Measurements from ENCODE around the gene CDKN2AIPNL. TPM values are rescaled to one million over a fixed set of nuclear protein-coding genes. Genes with fewer than 3 reads are reported as not detected.
"Not testable (repeated sequence)": the region's sequence is repeated elsewhere in the genome, so short reads cannot be mapped to it uniquely, and the experiment has no call there.

CDKN2AIPNL gene
- total RNA-seq, 1 donor from 2014 or later, result 37.8 TPM

DNA sequence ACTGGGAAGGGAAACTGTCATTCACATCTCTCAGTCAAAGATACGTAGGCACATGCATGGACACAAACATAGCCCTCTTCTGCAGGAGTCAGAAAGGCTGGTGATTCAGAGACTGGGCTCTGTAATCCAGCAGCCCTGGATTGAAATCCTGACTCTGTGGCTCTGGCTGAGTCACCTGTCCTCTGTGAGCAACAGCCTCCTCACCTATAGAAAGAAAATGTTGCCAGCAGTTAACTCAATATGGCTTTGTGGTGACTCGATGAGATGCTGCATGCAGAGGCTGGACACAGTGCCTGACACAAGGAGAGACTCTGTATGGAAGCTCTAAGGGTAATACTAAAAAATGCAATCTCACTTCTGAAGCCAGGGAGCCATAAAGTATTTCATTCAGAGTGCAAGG, 23.9 kb upstream of the CDKN2AIPNL start:
- no peak for DNase-seq (ENCODE audit: low spot score)
- Mint-ChIP-seq H3K4me3 (ENCODE audit: low read depth) (no peak overlapping the region), H3K27ac (peak overlapping the region; percentile 69), H3K27me3 (ENCODE audit: low read depth) (no peaks in the 10 kb centered on the region), H3K4me1 (ENCODE audit: low read depth) (peaks cover 19% of the 10 kb centered on the region), H3K9me3 (no peaks in the 10 kb centered on the region), H3K36me3 (ENCODE audit: low read depth) (no peaks in the 10 kb centered on the region)
- intact Hi-C loops (cut with micrococcal nuclease), result no loop called here

DNA sequence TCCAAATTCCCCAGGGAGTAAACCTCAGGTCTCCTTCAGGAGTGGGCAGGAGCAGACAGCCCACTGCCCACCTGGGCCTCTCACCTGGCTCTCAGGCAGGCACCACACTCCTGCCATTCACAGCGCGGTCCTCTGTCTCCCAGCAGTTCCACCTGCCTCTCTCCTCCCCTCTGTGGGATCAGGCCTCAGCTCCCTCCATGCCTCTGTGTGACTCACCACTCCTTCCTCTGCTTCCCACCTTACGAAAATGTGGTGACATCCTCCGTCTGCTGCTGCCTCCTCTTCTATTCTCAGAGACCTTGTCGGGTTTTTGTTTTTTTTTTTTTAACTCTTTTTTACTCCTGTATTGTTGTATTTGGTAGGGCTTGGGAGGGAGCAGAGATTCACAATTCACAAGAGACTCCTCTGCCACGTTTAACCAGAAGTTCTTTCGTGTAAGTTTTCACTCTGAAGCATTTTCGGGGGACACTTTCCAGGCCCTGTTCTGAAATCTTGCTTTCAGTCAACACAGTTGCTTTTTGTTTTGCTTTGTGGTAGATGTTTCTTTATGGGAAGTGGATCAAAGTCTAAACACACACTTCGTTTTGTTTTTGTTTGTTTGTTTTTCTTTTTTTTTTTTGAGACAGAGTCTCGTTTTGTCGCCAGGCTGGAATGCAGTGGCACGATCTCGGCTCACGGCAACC, 21.1 kb upstream of the CDKN2AIPNL start:
- intact Hi-C loops (cut with micrococcal nuclease), result no loop called here
- DNase-seq (ENCODE audit: low spot score), result no peak
- Mint-ChIP-seq H3K9me3 (no peaks in the 10 kb centered on the region), H3K36me3 (ENCODE audit: low read depth) (no peaks in the 10 kb centered on the region), H3K27me3 (ENCODE audit: low read depth) (peaks cover 2% of the 10 kb centered on the region), H3K4me1 (ENCODE audit: low read depth) (peaks cover 19% of the 10 kb centered on the region), H3K27ac (peak overlapping the region; percentile 26), H3K4me3 (ENCODE audit: low read depth) (no peak overlapping the region)

DNA sequence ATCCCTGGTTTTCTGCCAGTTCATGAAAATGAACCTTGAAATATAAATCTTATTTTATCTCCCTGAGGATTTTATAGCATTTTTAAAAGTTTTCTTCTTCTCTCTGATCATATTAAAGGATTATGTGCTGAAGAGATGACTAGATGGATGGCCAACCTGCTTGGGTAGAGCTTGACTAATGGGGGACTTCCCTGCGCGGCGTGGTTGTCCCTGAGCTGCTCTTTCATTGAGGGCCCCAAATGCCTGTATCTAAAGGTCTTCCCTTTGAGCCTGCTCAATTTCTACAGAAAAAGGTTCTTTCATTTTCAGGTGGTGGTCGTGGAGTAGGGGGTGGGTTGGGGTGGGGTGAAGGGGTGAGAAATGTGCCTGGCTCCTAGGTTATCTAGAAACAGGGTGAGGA, 20.5 kb upstream of the CDKN2AIPNL start:
- Mint-ChIP-seq H3K36me3 (ENCODE audit: low read depth) (no peaks in the 10 kb centered on the region), H3K4me3 (ENCODE audit: low read depth) (no peak overlapping the region), H3K27ac (peak overlapping the region; percentile 42), H3K4me1 (ENCODE audit: low read depth) (peaks cover 18% of the 10 kb centered on the region), H3K9me3 (no peaks in the 10 kb centered on the region), H3K27me3 (ENCODE audit: low read depth) (peaks cover 2% of the 10 kb centered on the region)
- intact Hi-C loops (cut with micrococcal nuclease), result no loop called here
- DNase-seq (ENCODE audit: low spot score), result no peak

DNA sequence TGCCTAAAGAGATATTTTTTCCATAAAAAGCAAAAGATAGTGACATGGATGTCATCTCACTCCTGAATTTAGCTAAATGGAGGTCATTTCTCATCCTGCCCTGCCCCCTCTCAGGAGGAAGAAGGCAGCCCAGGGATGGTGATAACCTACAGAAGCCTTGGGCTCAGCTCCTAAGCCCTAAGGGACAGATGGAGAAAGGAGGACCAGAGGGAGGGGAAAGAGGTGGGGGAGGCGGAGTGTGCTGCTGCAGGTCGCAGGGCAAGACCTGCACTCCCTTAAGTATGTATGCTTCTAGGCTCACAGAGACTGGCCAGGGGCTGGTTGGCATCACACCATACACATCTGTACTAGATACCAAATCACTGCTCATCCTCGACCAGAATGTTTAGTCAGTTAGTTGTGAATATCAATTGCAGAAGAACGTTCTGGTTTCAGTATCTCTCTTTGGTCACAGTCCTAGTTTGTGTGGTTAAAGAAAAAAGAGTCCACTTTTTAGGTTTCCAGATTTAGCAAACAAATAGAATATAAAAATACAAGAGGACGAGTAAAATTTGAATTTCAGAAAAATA, 18.4 kb upstream of the CDKN2AIPNL start:
- DNase-seq (ENCODE audit: low spot score), result no peak
- peaks cover 2% of the 10 kb centered on the region for H3K27me3 Mint-ChIP-seq (ENCODE audit: low read depth)
- peaks cover 7% of the 10 kb centered on the region for H3K4me1 Mint-ChIP-seq (ENCODE audit: low read depth)
- no peaks in the 10 kb centered on the region for H3K36me3 Mint-ChIP-seq (ENCODE audit: low read depth)
- intact Hi-C loops (cut with micrococcal nuclease), result no loop called here
- no peak overlapping the region for H3K4me3 Mint-ChIP-seq (ENCODE audit: low read depth)
- no peak overlapping the region for H3K27ac Mint-ChIP-seq
- no peaks in the 10 kb centered on the region for H3K9me3 Mint-ChIP-seq

DNA sequence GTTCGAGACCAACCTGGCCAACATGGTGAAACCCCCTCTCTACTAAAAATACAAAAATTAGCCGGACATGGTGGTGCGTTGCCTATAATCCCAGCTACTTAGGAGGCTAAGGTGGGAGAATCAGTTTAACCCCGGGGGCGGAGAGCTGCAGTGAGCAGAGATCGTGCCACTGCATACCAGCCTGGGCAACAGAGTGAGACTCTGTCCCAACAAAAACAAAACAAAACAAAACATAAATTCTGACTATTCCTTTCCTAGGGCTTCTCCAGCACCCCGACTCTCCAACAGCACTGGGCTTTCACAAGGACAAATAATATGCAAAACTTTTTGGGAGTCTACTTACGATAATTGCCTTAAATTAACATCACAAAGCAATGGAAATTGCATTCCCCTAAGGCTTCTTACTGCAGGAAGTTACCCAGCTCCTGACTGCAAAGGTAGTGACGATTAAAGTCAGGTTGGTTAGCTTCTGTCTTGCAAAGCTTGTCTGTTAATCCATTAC, 15.9 kb upstream of the CDKN2AIPNL start:
- peaks cover 2% of the 10 kb centered on the region for H3K27me3 Mint-ChIP-seq (ENCODE audit: low read depth)
- H3K36me3 Mint-ChIP-seq (ENCODE audit: low read depth), result no peaks in the 10 kb centered on the region
- no peak for DNase-seq (ENCODE audit: low spot score)
- peaks cover 4% of the 10 kb centered on the region for H3K4me1 Mint-ChIP-seq (ENCODE audit: low read depth)
- intact Hi-C loops (cut with micrococcal nuclease), result no loop called here
- no peak overlapping the region for H3K27ac Mint-ChIP-seq
- H3K9me3 Mint-ChIP-seq, result no peaks in the 10 kb centered on the region
- no peak overlapping the region for H3K4me3 Mint-ChIP-seq (ENCODE audit: low read depth)

DNA sequence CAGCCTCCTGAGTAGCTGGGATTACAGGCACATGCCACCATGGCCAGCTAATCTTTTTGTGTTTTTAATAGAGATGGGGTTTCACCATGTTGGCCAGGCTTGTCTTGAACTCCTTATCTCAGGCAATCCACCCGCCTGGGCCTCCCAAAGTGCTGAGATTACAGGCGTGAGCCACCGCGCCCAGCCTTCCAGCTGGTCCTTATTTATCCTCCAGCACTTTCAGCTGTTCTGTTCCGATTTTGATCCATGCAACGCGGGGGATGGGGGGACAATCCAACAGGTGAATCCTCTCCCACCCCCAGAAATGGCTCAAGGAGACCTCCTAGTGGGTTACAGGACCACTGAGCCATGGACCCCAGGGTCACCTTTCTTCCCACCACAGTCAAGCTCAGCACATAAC, 14.7 kb upstream of the CDKN2AIPNL start:
- no peak overlapping the region for H3K4me3 Mint-ChIP-seq (ENCODE audit: low read depth)
- H3K27ac Mint-ChIP-seq, result no peak overlapping the region
- no peaks in the 10 kb centered on the region for H3K36me3 Mint-ChIP-seq (ENCODE audit: low read depth)
- intact Hi-C loops (cut with micrococcal nuclease), result no loop called here
- H3K27me3 Mint-ChIP-seq (ENCODE audit: low read depth), result peaks cover 2% of the 10 kb centered on the region
- no peak for DNase-seq (ENCODE audit: low spot score)
- H3K9me3 Mint-ChIP-seq, result no peaks in the 10 kb centered on the region
- H3K4me1 Mint-ChIP-seq (ENCODE audit: low read depth), result no peaks in the 10 kb centered on the region

DNA sequence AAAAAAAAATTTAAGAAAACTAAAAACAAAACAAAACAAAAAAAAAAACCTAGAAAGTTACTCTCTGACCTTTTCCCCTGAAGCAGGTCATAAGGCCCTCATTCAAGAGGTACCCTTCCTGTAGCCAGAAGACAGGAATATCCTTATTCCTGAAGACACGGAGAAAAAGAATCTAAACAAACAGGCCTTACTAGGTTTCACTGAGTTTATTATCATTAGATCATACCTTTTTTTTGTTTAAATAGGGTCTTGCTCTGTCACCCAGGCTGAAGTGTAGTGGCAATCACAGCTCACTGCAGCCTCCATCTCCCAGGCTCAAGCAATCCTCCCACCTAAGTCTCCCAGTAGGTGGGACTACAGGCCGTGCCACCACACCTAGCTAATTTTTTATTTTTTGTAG, 11.7 kb upstream of the CDKN2AIPNL start:
- Mint-ChIP-seq H3K9me3 (no peaks in the 10 kb centered on the region), H3K27ac (no peak overlapping the region), H3K4me1 (ENCODE audit: low read depth) (no peaks in the 10 kb centered on the region), H3K27me3 (ENCODE audit: low read depth) (no peaks in the 10 kb centered on the region), H3K4me3 (ENCODE audit: low read depth) (no peak overlapping the region), H3K36me3 (ENCODE audit: low read depth) (no peaks in the 10 kb centered on the region)
- DNase-seq (ENCODE audit: low spot score), result no peak
- intact Hi-C loops (cut with micrococcal nuclease), result no loop called here

DNA sequence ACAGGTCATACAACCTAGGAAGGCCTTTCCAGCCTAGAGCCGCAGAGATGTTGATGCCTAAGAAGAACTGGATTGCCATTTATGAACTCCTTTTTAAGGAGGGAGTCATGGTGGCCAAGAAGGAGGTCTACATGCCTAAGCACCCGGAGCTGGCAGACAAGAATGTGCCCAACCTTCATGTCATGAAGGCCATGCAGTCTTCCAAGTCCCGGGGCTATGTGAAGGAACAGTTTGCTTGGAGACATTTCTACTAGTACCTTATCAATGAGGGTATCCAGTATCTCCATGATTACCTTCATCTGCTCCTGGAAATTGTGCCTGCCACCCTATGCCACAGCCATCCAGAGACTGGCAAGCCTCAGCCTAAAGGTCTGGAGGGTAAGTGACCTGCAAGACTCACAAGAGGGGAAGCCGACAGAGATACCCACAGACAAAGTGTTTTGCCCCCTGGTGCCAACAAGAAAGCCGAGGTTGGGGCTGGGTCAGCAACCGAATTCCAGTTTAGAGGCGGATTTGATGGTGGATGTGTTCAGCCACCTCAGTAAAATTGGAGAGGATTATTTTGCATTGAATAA, 11.2 kb upstream of the CDKN2AIPNL start:
- Mint-ChIP-seq H3K4me1 (ENCODE audit: low read depth) (no peaks in the 10 kb centered on the region), H3K9me3 (no peaks in the 10 kb centered on the region), H3K36me3 (ENCODE audit: low read depth) (no peaks in the 10 kb centered on the region), H3K27ac (no peak overlapping the region), H3K27me3 (ENCODE audit: low read depth) (no peaks in the 10 kb centered on the region), H3K4me3 (ENCODE audit: low read depth) (no peak overlapping the region)
- intact Hi-C loops (cut with micrococcal nuclease), result no loop called here
- DNase-seq (ENCODE audit: low spot score), result no peak

DNA sequence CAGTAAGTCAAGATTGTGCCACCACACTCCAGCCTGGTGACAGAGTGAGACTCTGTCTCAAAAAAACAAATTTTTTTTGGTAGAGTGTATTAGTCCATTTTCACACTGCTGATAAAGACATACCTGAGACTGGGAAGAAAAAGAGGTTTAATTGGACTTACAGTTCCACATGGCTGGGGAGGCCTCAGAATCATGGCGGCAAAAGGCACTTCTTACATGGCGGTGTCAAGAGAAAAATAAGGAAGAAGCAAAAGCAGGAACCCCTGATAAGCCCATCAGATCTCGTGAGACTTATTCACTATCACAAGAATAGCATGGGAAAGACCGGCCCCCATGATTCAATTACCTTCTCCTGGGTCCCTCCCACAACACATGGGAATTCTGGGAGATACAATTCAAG, 9.4 kb upstream of the CDKN2AIPNL start:
- DNase-seq (ENCODE audit: low spot score); H3K9me3 Mint-ChIP-seq; H3K27ac Mint-ChIP-seq; intact Hi-C loops (cut with micrococcal nuclease); H3K4me3 Mint-ChIP-seq (ENCODE audit: low read depth); H3K36me3 Mint-ChIP-seq (ENCODE audit: low read depth); H3K4me1 Mint-ChIP-seq (ENCODE audit: low read depth); H3K27me3 Mint-ChIP-seq (ENCODE audit: low read depth): not testable (repeated sequence)

DNA sequence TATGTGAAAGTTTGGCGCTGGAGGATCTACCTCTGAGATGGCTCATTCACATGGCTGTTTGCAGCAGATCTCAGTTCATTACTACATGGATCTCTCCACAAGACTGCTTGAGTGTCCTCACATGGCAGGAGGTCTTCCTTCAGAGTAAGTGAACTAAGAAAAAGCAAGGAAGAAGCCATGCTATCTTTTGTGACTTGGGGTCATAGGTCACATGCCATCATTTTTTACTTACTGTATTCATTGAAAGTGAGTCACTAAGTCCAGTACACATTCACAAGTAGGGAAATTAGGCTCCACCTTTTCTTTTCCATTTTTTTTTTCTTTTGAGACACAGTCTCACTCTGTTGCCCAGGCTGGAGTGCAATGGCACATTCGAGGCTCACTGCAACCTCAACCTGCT, 8.7 kb upstream of the CDKN2AIPNL start:
- Mint-ChIP-seq H3K9me3 (no peaks in the 10 kb centered on the region), H3K4me3 (ENCODE audit: low read depth) (no peak overlapping the region), H3K27ac (no peak overlapping the region), H3K27me3 (ENCODE audit: low read depth) (no peaks in the 10 kb centered on the region), H3K4me1 (ENCODE audit: low read depth) (no peaks in the 10 kb centered on the region), H3K36me3 (ENCODE audit: low read depth) (no peaks in the 10 kb centered on the region)
- DNase-seq (ENCODE audit: low spot score), result no peak
- intact Hi-C loops (cut with micrococcal nuclease), result no loop called here

DNA sequence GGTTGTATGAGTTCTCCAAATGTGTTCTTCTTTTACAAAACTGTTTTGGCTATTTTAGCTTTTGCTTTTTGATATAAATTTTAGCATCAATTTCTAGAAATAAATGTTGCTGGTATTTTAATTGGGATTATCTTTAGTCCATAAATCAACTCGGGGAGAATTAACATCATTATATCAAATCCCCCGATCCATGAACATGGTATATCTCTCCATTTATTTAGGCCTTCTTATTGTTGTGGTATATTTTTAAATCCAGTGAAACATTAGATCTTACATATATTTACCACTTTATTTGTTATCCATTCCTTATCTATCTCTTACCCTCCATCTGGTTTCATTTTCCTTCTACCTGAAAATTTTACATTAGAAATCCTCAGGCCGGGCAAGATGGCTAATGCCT, 7.3 kb upstream of the CDKN2AIPNL start:
- no peaks in the 10 kb centered on the region for H3K36me3 Mint-ChIP-seq (ENCODE audit: low read depth)
- intact Hi-C loops (cut with micrococcal nuclease), result no loop called here
- no peak for DNase-seq (ENCODE audit: low spot score)

DNA sequence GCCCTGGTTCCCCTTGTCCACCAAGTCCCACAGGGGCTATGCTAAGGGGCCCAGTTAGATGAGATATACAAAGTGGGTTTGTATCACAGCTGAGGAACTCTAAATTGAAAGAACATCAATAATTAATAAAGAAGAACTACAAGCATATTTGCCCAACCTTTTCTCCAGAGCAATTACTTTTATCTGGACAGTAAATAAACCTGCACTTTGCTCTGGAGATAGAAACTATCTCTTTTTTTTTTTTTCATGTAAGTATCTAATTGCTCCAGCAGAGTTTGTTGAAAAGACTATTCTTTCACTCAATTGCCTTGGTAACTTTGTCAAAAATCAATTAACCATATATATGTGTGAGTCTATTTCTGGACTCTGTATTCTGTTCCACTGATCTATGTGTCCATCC, 6.0 kb upstream of the CDKN2AIPNL start:
- no peak overlapping the region for H3K27ac Mint-ChIP-seq
- no peaks in the 10 kb centered on the region for H3K27me3 Mint-ChIP-seq (ENCODE audit: low read depth)
- H3K36me3 Mint-ChIP-seq (ENCODE audit: low read depth), result no peaks in the 10 kb centered on the region
- intact Hi-C loops (cut with micrococcal nuclease), result no loop called here
- H3K4me3 Mint-ChIP-seq (ENCODE audit: low read depth), result no peak overlapping the region
- no peaks in the 10 kb centered on the region for H3K9me3 Mint-ChIP-seq
- H3K4me1 Mint-ChIP-seq (ENCODE audit: low read depth), result peaks cover 1% of the 10 kb centered on the region
- no peak for DNase-seq (ENCODE audit: low spot score)

More for the DNA sequence above, 7.3 kb upstream of the CDKN2AIPNL start:
- no peaks in the 10 kb centered on the region for H3K4me1 Mint-ChIP-seq (ENCODE audit: low read depth)
- no peaks in the 10 kb centered on the region for H3K9me3 Mint-ChIP-seq
- no peaks in the 10 kb centered on the region for H3K27me3 Mint-ChIP-seq (ENCODE audit: low read depth)
- no peak overlapping the region for H3K27ac Mint-ChIP-seq
- no peak overlapping the region for H3K4me3 Mint-ChIP-seq (ENCODE audit: low read depth)

DNA sequence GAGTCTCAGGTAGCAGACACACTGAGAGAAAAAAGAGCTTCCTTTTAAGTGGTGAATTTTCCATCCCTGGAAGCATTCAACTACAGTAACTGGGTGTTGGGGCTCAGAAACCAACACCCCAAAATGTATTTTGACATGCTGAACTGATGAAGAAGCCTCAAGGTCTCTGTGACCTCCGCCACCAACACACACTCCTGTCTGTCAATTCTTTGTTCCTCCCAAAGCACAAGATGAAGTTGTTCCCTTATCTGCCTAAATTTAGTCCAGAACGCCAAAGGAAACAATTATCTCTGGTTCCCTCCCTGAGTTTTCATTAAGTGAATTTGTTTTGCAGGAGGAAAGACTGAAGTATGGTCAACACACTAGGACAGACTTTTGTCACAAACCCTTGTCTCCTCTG, 1.4 kb upstream of the CDKN2AIPNL start:
- Mint-ChIP-seq H3K36me3 (ENCODE audit: low read depth) (peaks cover 14% of the 10 kb centered on the region), H3K4me1 (ENCODE audit: low read depth) (peaks cover 25% of the 10 kb centered on the region), H3K9me3 (no peaks in the 10 kb centered on the region), H3K4me3 (ENCODE audit: low read depth) (peak overlapping the region; percentile 92), H3K27me3 (ENCODE audit: low read depth) (no peaks in the 10 kb centered on the region), H3K27ac (no peak overlapping the region)
- intact Hi-C loops (cut with micrococcal nuclease), result loop anchor here (2.0 kb wide), 1 partner anchor 174 kb away; no protein-coding TSS in a partner anchor
- DNase-seq (ENCODE audit: low spot score), result no peak

Measured in activated T-helper 2 cell treated with anti-CD3 and anti-CD28 coated beads, Interferon-gamma antibody, Interleukin-2, Interleukin-4, amounts not matched to agents 10 μg/mL and 5 μg/mL and 100 μg/mL, durations not matched to agents 14 hours and 24 hours and 36 hours (primary cell).